IMR-90 (cell line): ENCODE results near the gene NR1I2. TPM values are rescaled to one million over a fixed set of nuclear protein-coding genes. Genes with fewer than 3 reads are reported as not detected.

ENCODE experiments used
- ATAC-seq: fragments of 200-7000 bp; cut with Tn5 transposase; 2 replicates; pipeline ENCODE4 v1.9.1; 2020; ENCODE audit warnings: low read depth, mild to moderate bottlenecking, moderate library complexity
- BruUV-seq: library from RNA; stranded (reverse); fragments of 400-500 nt; replicated peaks from 2 replicates; lab custom pipeline; 2021; lab: Mats Ljungman, UMichigan
- CTCF ChIA-PET: fragments of 300-600 bp; formaldehyde crosslinking; extraction: SDS; loops from one replicate; lab custom pipeline; 2021; ENCODE audit warnings: antibody characterized with exemption; lab: Yijun Ruan, JAX
- POLR2A ChIA-PET: fragments of 300-600 bp; sonication (Branson Sonifier 250); formaldehyde crosslinking; loops from one replicate; lab custom pipeline; 2022; ENCODE audit warnings: antibody characterized with exemption; ENCODE audit not compliant: unreplicated experiment; lab: Charles Lee
- DNase-seq: peaks from one replicate; pipeline ENCODE4 v3.0.0; 2013
- H2AFZ ChIP-seq: replicated peaks from 2 replicates; pipeline ENCODE3; 2013; ENCODE audit warnings: low read length, mild to moderate bottlenecking; ENCODE audit not compliant: poor library complexity
- H2AK5ac ChIP-seq: 2 replicates; pipeline ENCODE4 v1.6.1; 2013; ENCODE audit warnings: low read depth, low read length, inconsistent platforms
- H2AK9ac ChIP-seq: replicated peaks from 2 replicates; pipeline ENCODE3; 2013; ENCODE audit warnings: mild to moderate bottlenecking, low read depth, low read length, moderate library complexity; ENCODE audit not compliant: poor library complexity
- H2BK120ac ChIP-seq: 2 replicates; pipeline ENCODE4 v1.6.1; 2013; ENCODE audit warnings: low read depth, low read length, inconsistent platforms
- H2BK15ac ChIP-seq: 3 replicates; pipeline ENCODE4 v1.6.1; 2013; ENCODE audit warnings: low read depth, low read length, inconsistent platforms
- H2BK20ac ChIP-seq: 2 replicates; pipeline ENCODE4 v1.6.1; 2013; ENCODE audit warnings: low read depth, mild to moderate bottlenecking, inconsistent platforms, low read length, moderate library complexity
- H2BK5ac ChIP-seq: 2 replicates; pipeline ENCODE4 v1.6.1; 2013; ENCODE audit warnings: mild to moderate bottlenecking, low read depth, low read length, inconsistent platforms; ENCODE audit not compliant: poor library complexity, severe bottlenecking
- H3K14ac ChIP-seq: replicated peaks from 2 replicates; pipeline ENCODE4 v1.6.1; 2013; ENCODE audit warnings: low read depth, low read length, inconsistent platforms
- H3K18ac ChIP-seq: 2 replicates; pipeline ENCODE4 v1.6.1; 2013; ENCODE audit warnings: low read depth, low read length, control low read depth
- H3K23ac ChIP-seq: 2 replicates; pipeline ENCODE4 v1.6.1; 2013; ENCODE audit warnings: low read depth, low read length, inconsistent platforms
- H3K27ac ChIP-seq: 2 replicates; pipeline ENCODE4 v1.5.1; 2013; ENCODE audit warnings: mild to moderate bottlenecking, control low read depth, low read length; ENCODE audit not compliant: insufficient read depth
- H3K27me3 ChIP-seq: 2 replicates; pipeline ENCODE4 v1.6.1; 2013; ENCODE audit warnings: low read length; ENCODE audit not compliant: control insufficient read depth, insufficient read depth
- H3K36me3 ChIP-seq: 2 replicates; pipeline ENCODE4 v1.6.1; 2013; ENCODE audit warnings: low read length, mixed read lengths; ENCODE audit not compliant: control insufficient read depth, insufficient read depth
- H3K4ac ChIP-seq: 2 replicates; pipeline ENCODE4 v1.6.1; 2013; ENCODE audit warnings: low read depth, low read length, inconsistent platforms
- H3K4me1 ChIP-seq: 2 replicates; pipeline ENCODE4 v1.6.1; 2013; ENCODE audit warnings: low read length, mixed read lengths; ENCODE audit not compliant: control insufficient read depth, insufficient read depth
- H3K4me2 ChIP-seq: 2 replicates; pipeline ENCODE4 v1.6.1; 2013; ENCODE audit warnings: low read depth, mild to moderate bottlenecking, control low read depth, low read length, moderate library complexity
- H3K4me3 ChIP-seq: 2 replicates; pipeline ENCODE4 v1.5.1; 2013; ENCODE audit warnings: low read depth, mild to moderate bottlenecking, control low read depth, low read length, moderate library complexity; ENCODE audit not compliant: insufficient read depth
- H3K56ac ChIP-seq: 2 replicates; pipeline ENCODE4 v1.6.1; 2013; ENCODE audit warnings: low read length, inconsistent platforms; ENCODE audit not compliant: insufficient read depth; ENCODE audit errors: extremely low read depth
- H3K79me1 ChIP-seq, 2 experiments: 2 replicates each; pipeline ENCODE4 v1.6.1; 2013; ENCODE audit warnings: low read length in 2 of 2, inconsistent platforms in 1 of 2, low read depth in 1 of 2
- H3K9ac ChIP-seq: 2 replicates; pipeline ENCODE4 v1.6.1; 2013; ENCODE audit warnings: low read depth, low read length, control low read depth
- H3K9me1 ChIP-seq: 2 replicates; pipeline ENCODE4 v1.6.1; 2013; ENCODE audit warnings: low read length, inconsistent platforms; ENCODE audit not compliant: insufficient read depth
- H3K9me3 ChIP-seq: 2 replicates; pipeline ENCODE4 v1.6.1; 2013; ENCODE audit warnings: low read length; ENCODE audit not compliant: control insufficient read depth, insufficient read depth
- H4K20me1 ChIP-seq: 2 replicates; pipeline ENCODE4 v1.6.1; 2013; ENCODE audit warnings: low read length, inconsistent platforms; ENCODE audit not compliant: insufficient read depth
- H4K5ac ChIP-seq: 2 replicates; pipeline ENCODE4 v1.6.1; 2013; ENCODE audit warnings: mild to moderate bottlenecking, low read depth, low read length, control low read depth
- H4K8ac ChIP-seq, 2 experiments: 2 replicates each; pipeline ENCODE4 v1.6.1; 2013; ENCODE audit warnings: low read depth in 2 of 2, low read length in 2 of 2, control low read depth in 1 of 2, inconsistent platforms in 1 of 2
- H4K91ac ChIP-seq: 2 replicates; pipeline ENCODE4 v1.6.1; 2013; ENCODE audit warnings: low read depth, low read length, inconsistent platforms; ENCODE audit not compliant: insufficient read depth
- NFE2L2 ChIP-seq: fragments of 150-350 bp; IDR thresholded peaks from 2 replicates; pipeline ENCODE4 v1.6.1; 2016; ENCODE audit warnings: low read depth, mild to moderate bottlenecking, low read length
- WGBS, 2 experiments: methylation state at CpG; one replicate each; pipeline versions ENCODE4 v1.1.5 to v1.1.7; 2013; ENCODE audit warnings: missing lambda C conversion rate in 2 of 2; ENCODE audit not compliant: insufficient read length in 1 of 2; ENCODE audit errors: extremely low coverage in 2 of 2; 5-methylcytosine and 5-hydroxymethylcytosine counted together
- dilution Hi-C: fragments of 300-500 bp; cut with HindIII; formaldehyde crosslinking; loops from one replicate; pipeline ENCODE4 v1.14.3; 2018; ENCODE audit warnings: low sequenced_read_pairs; ENCODE audit not compliant: unreplicated experiment
- in situ Hi-C: fragments of 300-500 bp; cut with MboI; formaldehyde crosslinking; loops from 3 replicates; pipeline ENCODE4 v1.14.3; 2019; ENCODE audit warnings: low sequenced_read_pairs, inconsistent platforms, mixed read lengths
- intact Hi-C: fragments of 100-400 bp; cut with micrococcal nuclease; formaldehyde crosslinking; loops from 2 replicates; pipeline ENCODE4 v1.10.0; 2022
- polyA plus RNA-seq, 3 experiments: library from polyadenylated mRNA; depleted of rRNA; stranded (reverse); fragments of >200 nt; gene quantifications; 2 replicates each; pipeline ENCODE4 v1.2.3, GENCODE V29; 2012; ENCODE audit warnings: low replicate concordance in 1 of 3
- total RNA-seq: library from RNA; depleted of rRNA; stranded (reverse); fragments of >200 nt; gene quantifications from 2 replicates; pipeline ENCODE4 v1.2.3, GENCODE V29; 2012
- TF ChIP-seq, protein P1 (sequence below): fragments of 150-350 bp; IDR thresholded peaks from 2 replicates; pipeline ENCODE4 v1.6.1; 2016; ENCODE audit warnings: low read depth, mild to moderate bottlenecking, low read length, moderate library complexity, borderline replicate concordance

NR1I2 gene
- total and polyA plus RNA-seq, 2 of the 4 experiments (the other 2 are of a cell fraction), result not detected

DNA sequence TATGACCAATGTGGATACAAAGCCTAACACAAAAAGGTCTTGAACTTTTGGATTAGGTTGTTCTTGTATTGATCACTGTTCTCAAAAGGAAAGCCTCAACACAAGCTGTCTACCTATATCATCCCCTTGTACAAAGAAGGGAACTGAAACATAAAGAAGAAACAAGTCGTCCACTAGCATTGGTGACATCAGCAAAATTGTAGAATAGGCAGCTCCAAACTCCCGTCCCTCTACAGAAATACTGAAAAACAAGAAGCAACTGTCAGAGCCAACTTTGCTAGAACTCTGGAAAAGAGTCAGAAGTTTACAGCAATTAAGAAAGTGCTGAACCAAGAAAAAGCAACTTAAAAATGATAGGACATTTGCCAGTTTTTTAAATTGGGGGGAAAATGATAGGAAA, 7.5 kb upstream of the NR1I2 start:
- no peak for ATAC-seq
- in situ Hi-C loops, result no loop called here
- H3K18ac ChIP-seq, result no peak overlapping the region

More for the DNA sequence above, 7.5 kb upstream of the NR1I2 start:
- Histone ChIP-seq H2BK15ac (no peak overlapping the region), H2BK20ac (no peak overlapping the region), H3K4me1 (no peaks in the 10 kb centered on the region), H4K8ac (no peak overlapping the region), H3K27me3 (no peaks in the 10 kb centered on the region; the same call in 1 of the 2 replicates), H4K91ac (no peak overlapping the region), H2AK9ac (no peak overlapping the region), H2BK5ac (no peak overlapping the region), H3K27ac (no peak overlapping the region), H3K9me3 (no peaks in the 10 kb centered on the region; the same call in 1 of the 2 replicates), H3K14ac (no peak overlapping the region), H3K9me1 (no peaks in the 10 kb centered on the region), H2AK5ac (no peak overlapping the region), H3K4me3 (no peak overlapping the region), H3K9ac (no peak overlapping the region), H3K23ac (no peak overlapping the region), H3K56ac (no peak overlapping the region), H3K36me3 (no peaks in the 10 kb centered on the region), H4K5ac (no peak overlapping the region), H3K4me2 (no peak overlapping the region), H2AFZ (no peak overlapping the region), H3K4ac (no peak overlapping the region), H4K20me1 (no peaks in the 10 kb centered on the region), H3K79me1 (no peaks in the 10 kb centered on the region), H2BK120ac (no peak overlapping the region)
- BruUV-seq, result no TSS peak
- POLR2A ChIA-PET, result no interaction called here
- CTCF ChIA-PET, result interaction anchor here (0.5 kb wide), 1 partner anchor 76 kb away, joined by 3 read pairs; no protein-coding TSS in a partner anchor
- intact Hi-C loops (no loop called here), dilution Hi-C loops (no loop called here)
- TF ChIP-seq NFE2L2, result no peak
- TF ChIP-seq, protein P1, sequence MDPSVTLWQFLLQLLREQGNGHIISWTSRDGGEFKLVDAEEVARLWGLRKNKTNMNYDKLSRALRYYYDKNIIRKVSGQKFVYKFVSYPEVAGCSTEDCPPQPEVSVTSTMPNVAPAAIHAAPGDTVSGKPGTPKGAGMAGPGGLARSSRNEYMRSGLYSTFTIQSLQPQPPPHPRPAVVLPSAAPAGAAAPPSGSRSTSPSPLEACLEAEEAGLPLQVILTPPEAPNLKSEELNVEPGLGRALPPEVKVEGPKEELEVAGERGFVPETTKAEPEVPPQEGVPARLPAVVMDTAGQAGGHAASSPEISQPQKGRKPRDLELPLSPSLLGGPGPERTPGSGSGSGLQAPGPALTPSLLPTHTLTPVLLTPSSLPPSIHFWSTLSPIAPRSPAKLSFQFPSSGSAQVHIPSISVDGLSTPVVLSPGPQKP, result no peak
- no CpG with 5 or more reads among the region's 2 CpGs for WGBS, 2 experiments
- DNase-seq, result no peak
